HG03469 (cell line): Measurements from ENCODE around the gene TOM1.
"Not testable (repeated sequence)": the region's sequence is repeated elsewhere in the genome, so short reads cannot be mapped to it uniquely, and the experiment has no call there.

Experiments
- ATAC-seq: cut with Tn5 transposase; IDR thresholded peaks from one replicate; pipeline ENCODE4 v1.9.1; 2021; ENCODE audit warnings: mild to moderate bottlenecking, moderate library complexity, moderate number of reproducible peaks; ENCODE audit not compliant: unreplicated experiment

The TOM1 gene

DNA sequence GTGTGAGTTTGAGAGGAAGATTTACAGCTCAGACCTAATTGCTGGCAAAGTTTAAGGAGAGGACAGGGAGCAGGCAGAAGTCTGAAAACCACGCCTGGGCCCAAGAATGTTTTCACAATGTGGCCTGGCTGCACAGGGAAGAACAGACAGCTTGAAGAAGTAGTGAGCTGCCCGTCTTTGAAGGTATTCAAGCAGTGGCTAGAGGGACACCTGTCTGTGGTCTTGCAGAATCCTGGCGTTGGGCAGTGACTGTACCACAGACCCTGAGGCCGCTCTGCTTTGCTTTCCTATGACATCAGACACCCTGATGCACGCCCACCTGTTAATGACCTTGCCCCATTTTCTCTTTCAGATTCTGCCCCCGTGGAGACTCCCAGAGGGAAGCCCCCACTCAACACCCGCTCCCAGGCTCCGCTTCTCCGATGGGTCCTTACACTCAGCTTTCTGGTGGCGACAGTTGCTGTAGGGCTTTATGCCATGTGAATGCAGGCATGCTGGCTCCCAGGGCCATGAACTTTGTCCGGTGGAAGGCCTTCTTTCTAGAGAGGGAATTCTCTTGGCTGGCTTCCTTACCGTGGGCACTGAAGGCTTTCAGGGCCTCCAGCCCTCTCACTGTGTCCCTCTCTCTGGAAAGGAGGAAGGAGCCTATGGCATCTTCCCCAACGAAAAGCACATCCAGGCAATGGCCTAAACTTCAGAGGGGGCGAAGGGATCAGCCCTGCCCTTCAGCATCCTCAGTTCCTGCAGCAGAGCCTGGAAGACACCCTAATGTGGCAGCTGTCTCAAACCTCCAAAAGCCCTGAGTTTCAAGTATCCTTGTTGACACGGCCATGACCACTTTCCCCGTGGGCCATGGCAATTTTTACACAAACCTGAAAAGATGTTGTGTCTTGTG is 93.7 kb downstream of the TOM1 start:
- ATAC-seq = no peak

DNA sequence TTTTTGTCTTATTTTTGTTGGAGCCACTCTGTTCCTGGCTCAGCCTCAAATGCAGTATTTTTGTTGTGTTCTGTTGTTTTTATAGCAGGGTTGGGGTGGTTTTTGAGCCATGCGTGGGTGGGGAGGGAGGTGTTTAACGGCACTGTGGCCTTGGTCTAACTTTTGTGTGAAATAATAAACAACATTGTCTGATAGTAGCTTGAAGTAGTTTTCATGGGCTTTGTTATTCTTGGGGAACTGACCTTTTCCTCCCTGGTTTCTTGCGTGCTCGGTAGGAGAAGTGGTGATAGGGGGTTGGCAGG is 94.3 kb downstream of the TOM1 start:
- ATAC-seq = no peak

DNA sequence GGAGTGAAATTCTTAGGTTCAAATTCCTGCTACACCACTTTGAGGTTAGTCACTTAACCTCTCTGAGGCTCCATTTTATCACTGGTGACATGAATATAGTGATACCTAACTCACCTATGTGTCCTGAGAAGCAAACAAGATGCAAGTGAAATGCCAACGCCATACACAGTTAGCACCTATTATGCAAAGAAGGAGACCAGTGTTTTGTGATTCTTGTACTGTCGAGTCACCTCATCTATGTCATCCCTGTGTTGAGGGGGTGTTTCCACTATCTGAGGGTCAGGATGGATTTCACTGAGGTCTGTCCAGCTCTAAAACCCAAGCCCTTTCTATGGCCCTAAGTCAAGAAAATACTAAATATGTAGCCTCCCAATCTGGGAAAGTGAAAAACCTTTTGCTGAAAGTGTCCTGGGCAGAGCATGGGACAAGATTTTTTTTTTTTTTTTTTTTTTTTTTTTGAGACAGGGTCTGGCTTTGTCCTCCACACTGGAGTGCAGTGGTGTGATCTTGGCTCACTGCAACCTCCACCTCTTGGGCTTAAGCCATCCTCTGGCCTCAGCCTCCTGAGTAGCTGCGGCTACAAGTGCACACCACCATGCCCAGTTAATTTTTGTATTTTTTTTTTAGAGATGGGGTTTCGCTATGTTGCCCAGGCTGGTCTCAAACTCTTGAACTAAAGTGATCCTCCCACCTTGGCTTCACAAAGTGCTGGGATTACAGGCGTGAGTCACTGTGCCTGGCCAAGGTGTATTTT is 95.3 kb downstream of the TOM1 start:
- no peak for ATAC-seq

DNA sequence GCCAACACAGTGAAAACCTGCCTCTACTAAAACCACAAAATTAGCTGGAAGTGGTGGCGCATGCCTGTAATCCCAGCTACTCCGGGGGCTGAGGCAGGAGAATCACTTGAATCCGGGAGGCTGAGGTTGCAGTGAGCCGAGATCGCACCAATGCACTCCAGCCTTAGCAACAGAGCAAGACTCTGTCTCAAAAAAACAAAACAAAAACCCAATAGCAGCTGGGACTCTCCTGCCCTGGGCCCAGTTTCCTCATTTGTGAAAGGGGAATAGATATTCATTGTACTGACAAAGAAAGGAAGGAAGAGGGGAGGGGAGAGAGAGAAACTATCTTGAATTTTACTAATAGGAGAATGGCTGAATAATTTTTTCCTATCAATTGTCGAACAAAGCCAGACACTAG is 96.9 kb downstream of the TOM1 start:
- ATAC-seq = not testable (repeated sequence)

DNA sequence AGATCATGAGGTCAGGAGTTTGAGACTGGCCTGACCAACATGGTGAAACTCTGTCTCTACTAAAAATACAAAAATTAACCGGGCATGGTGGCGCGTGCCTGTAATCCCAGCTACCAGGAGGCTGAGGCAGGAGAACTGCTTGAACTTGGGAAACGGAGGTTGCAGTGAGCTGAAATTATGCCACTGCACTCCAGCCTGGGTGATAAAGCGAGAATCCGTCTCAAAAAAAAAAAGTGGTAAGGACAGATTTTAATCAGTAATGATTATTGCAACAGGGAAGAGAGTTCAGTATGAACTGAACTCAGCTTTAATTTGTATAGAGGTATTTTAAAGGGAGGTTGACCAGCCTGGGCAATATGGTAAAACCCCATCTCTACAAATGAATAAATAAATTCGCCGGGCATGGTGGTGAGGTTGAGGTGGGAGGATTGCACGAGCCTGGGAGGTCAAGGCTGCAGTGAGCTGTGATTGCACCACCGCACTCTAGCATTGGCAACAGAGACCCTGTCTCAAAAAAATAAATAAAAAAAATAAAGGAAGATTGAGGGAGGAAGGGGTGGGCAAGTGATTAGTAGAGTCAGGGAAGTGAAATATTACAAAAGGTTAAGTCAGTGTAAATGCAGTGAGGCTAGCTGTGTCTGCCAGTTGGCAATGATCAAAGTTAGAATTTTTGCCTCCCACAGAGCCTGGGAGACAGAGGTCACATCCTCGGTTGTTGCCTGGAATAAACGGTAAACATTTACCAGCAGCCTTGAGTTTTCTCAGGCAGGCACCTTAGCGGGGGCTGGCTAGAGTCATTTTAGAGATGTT is 97.6 kb downstream of the TOM1 start:
- no peak for ATAC-seq
